ENCODE measurements around the gene KCNMB4. TPM values are rescaled to one million over a fixed set of nuclear protein-coding genes. Genes with fewer than 3 reads are reported as not detected.
A peak's percentile ranks its signal among the peaks of the same experiment; 100 is the strongest.
"Not testable (repeated sequence)": the region's sequence is repeated elsewhere in the genome, so short reads cannot be mapped to it uniquely, and the experiment has no call there.

Gene KCNMB4
- total RNA-seq, 1 donor from 2014 or later = 1.2 TPM

DNA sequence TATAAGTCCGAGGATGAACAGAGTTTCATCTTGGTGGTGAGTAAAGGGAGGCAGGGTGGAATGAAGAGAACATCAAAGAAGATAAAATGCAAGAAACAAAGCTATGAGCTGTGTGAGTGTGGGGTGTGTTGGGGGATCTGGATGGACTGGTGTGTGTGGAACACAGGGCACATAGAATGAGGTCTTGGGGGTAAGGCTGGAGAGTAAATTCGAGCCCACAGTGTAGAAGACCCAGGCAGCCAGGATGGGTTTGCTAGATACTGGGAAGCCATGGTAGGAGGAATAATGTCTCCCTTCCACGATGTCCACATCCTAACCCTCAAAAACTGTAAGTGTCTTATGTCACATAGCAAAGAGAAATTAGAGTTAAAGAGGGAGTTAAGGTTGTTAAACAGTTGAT, 6.8 kb downstream of the KCNMB4 start:
- no peak for DNase-seq (ENCODE audit: low read depth)

DNA sequence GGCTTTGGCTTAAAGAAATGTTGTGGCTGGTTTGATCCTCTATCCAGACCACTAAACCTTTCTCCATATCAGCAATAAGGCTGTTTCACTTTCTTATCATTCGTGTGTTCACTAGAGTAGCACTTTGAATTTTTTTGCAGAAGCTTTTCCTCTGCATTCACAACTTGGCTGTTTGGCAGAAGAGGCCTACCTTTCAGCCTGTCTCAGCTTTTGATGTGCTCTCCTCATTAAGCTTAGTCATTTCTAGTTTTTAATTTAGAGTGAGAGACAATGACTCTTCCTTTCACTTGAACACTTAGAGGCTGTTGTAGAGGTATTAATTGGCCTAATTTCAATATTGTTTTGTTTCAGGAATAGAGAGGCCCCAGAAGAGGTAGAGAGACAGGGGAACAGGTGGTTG, 13.8 kb downstream of the KCNMB4 start:
- no peak for DNase-seq (ENCODE audit: low read depth)

DNA sequence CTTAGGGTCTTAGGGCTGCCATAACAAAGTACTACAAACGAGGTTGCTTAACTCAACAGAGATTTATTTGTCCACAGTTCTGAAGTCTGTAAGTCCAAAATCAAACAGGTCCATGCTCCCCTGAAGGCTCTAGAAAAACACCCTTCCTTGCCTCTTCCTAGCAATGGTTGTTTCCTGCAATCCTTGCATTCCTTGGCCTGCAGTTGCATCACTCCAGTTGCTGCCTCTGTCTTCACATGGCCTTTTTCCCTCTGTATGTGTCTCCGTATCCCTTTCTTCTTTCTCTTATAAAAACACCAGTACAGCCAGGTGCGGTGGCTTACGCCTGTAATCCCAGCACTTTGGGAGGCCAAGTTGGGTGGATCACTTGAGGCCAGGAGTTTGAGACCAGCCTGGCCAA, 17.4 kb downstream of the KCNMB4 start:
- no peak for DNase-seq (ENCODE audit: low read depth)

DNA sequence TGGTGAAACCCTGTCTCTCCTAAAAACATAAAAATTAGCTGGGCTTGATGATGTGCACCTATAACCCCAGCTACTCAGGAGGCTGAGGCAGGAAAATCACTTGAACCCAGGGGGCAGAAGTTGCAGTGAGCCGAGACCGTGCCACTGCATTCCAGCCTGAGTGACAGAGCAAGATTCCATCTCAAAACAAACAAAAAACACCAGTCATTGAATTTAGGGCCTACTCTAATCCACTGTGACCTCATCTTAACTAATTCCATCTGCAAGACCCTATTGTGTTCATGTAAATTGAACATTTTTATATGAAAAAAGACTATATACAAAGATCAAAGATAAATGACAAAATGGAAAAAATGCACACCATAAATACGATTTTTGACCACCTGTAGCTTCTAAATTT, 17.8 kb downstream of the KCNMB4 start:
- no peak for DNase-seq (ENCODE audit: low read depth)

DNA sequence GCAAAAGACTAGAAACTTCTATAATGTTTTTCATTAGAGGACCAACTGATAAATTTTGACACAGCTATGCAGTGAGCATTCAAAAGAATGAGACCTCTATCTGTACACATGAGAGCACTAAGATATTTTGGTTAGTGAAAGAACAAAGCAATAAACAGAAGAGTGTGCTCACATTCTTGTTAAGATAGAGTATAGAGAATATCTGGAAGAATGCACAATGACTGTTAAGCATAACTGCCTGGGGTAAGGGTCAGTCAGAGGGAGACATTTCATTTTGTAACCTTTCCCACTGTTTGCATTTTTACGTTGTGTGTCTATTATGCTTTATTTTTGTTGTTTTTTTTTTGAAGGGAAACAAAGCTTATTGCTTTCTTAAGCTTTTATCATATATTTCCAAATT, 20.7 kb downstream of the KCNMB4 start:
- DNase-seq (ENCODE audit: low read depth) = no peak

DNA sequence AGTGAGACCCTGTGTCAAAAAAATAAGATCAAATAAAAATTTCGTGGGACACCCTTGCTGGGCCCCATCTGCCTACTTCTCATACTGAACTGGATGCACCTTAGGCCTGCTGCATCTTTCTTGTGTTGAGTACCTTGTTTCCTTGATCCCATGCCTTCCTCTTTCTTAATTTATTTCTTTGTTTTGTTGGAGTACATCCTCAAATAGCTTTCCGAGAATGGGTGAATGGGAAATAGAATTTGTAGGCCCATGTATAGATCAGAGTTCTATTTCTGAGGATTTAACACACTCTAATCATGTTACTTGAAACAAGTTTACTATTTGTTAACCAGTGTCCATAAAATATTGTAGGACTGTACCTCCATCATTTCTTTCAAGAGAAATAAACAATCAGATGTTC, 23.6 kb downstream of the KCNMB4 start:
- no peak for DNase-seq (ENCODE audit: low read depth)

DNA sequence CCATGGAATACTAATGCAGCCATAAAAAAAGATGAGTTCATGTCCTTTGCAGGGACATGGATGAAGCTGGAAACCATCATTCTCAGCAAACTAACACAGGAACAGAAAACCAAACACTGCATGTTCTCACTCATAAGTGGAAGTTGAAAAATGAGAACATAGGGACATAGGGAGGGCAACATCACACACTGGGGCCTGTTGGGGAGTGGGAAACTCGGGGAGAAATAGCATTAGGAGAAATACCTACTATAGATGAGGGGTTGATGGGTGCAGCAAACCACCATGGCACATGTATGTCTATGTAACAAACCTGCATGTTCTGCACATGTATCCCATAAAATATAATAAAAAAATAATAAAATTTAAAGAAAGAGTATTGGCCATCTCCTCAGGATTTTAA, 26.5 kb downstream of the KCNMB4 start:
- DNase-seq (ENCODE audit: low read depth) = not testable (repeated sequence)

DNA sequence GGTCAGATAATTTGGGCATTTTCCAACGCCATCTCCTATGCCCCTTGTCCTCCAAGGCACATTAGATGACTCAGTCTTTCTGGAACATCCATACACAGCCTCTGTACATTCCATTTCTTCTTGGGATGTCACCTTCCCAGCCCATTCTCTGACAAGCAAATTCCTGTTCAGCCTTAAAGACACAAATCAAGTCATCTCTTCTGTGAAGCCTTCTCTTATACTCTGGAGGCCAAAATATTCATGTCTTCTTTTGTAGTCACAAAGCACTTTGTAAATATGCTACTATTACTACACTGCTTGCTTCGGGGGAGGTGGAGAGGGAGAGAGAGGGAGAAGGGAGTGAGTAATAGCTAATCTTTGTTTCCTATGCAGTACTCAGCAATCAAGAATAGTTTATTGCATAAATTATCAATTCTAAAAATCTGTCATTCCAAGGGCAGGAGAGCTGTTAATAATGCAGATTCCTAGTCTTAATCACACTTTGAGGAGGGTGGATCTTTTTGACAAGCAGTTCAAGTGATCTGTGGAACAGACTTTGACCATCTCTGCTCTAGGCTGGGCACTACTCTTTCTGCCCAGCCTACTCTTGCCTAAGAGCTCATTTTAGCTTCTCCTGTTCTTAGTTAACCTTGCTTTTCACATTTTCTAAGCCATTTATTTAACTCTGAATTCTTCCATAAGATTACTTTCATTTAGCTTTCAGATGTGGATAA, 27.9 kb downstream of the KCNMB4 start:
- DNase-seq (ENCODE audit: low read depth) = peak; percentile 35

DNA sequence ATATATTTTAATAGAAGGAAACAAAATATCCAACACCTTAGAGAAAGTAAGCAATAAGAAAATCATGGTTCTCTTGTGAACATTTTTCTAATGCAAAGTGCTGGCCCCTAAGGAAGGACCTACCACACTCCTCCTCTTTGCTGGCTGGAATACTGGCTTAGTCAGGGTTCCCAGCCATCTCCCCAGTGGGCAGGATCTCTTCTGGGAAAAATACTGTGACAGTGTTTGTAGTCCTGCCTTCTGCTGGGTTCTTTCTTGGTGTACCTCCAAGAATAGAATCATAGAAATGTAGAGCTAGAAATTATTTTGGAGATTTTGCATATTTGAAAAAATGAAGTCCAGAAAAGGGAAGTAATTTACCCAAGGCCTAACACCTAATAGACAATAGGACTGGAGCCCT, 31.9 kb downstream of the KCNMB4 start:
- DNase-seq (ENCODE audit: low read depth) = no peak

DNA sequence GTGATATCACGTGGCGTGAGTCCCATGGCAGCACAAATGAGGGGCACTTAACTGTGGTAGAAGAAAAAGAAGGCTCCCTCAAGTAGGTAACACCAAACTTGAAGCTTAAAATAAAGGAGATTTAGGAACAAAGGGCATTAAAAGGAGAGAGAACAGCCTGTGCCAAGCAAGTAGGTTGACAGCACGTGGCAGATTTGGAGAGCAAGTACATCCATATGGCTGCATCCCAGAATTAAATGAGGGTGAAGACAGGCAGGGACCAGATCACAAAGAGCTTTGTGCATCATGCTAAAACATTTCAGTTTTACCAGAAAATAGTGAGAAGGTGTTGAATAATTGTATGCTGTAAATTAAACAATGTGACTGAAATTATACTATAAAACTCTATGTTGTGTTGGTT, 32.8 kb downstream of the KCNMB4 start:
- no peak for DNase-seq (ENCODE audit: low read depth)

DNA sequence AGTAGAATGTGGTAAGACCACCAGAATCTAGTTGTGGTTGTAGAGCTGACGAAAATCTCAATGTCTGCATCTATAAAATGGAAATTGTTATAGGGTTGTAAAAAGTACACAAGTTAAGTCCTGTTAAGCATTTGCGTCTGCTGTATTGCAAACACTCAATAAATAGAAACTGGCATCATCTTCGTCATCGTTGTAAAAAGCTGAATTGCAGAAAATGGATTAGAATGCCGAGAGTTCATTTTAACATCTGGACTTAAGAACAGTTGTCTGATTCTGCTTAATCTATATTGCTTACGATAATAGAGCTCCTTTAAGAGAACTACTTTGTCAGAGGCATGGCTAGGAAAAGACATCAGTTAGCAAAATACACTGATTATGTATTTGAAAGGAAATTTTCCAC, 33.2 kb downstream of the KCNMB4 start:
- no peak for DNase-seq (ENCODE audit: low read depth)

DNA sequence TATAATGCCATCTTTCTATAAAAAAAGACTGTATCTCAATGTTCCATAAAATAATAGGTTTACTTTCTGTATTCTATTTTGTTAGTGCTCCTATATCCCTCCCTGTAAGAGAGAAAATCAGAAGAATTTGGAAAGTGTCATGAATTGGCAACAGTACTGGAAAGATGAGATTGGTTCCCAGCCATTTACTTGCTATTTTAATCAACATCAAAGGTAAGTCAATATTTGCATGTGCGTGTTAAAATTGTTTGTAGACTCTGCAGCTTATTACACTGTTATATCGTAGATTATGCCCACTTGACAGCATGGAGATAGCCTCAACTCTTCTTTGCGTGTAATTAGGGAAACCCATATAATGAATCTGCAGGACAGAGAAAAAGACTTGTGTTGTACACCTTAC, 34.0 kb downstream of the KCNMB4 start:
- no peak for DNase-seq (ENCODE audit: low read depth)

DNA sequence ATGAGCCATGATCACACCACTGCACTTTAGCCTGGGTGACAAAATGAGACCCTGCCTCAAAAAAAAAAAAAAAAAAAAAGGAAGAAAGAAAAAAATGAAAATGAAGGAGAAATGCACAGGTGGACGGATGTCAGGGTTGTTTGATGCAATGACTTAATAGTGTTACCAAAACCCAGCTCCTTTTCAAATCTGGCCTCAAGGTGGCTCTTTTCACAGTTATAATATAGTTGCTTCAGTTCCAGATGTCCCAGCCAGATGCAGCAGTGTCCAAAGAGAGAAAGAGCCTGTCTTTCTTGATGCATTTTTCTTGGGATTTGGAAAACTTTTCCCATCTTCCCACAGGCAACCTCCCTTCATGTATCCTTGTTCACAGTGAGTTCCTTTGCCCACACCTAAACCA, 36.5 kb downstream of the KCNMB4 start:
- no peak for DNase-seq (ENCODE audit: low read depth)

DNA sequence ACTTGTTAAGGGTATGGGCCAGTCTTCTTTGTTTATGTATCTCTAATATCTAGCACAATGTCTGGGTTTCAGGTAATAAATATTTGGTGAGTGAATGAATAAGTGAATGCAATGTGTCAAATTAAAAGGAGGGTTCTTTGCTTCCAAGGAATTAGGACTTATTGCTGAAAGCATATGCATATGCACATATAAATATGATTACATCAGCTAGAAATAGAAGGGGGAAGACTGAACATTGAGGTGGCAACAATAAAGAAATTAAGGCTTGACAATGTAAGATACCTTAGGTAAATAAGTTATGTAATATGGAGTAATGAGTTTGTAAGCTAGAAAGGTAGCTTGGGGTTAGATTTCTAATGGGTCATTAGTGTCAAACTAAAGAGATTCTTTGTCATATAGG, 37.7 kb downstream of the KCNMB4 start:
- no peak for DNase-seq (ENCODE audit: low read depth)

DNA sequence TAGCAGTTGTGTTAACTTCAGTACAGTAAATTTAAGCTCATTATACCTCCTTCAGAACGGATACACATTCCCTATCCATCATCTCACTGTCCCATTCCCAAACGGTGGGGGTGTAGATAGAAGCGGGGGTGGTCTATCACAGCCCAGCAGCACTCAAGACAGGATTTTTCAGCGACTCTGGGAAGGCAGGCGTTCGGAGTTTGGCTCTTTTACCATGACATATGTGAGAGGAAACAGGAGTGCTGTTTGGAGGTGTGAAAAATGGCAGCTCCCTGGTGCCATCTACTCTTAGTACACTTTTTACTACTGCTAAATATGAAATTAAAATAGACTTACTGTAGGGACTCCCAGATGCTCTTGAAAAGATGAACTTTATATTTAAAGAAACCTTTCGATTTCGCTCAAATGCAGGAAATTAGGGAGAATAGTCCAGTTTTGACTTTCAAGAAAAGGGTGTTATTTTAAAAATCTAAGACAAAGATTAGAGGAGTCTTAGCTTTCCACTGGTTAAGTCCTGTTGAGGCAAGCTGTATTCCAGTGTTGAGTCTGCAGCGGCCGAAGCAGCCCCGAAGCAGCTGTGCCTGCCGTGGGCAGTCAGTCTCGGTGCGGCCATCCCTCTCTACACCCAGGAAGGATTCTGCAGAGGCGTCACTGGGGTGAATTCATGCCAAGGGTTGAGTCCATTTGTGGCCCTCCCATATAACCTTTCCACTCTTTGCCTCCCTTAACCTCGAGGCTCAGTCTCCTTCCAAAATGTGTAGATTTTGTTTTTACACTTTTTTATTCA, 42.1 kb downstream of the KCNMB4 start:
- no peak for DNase-seq (ENCODE audit: low read depth)

DNA sequence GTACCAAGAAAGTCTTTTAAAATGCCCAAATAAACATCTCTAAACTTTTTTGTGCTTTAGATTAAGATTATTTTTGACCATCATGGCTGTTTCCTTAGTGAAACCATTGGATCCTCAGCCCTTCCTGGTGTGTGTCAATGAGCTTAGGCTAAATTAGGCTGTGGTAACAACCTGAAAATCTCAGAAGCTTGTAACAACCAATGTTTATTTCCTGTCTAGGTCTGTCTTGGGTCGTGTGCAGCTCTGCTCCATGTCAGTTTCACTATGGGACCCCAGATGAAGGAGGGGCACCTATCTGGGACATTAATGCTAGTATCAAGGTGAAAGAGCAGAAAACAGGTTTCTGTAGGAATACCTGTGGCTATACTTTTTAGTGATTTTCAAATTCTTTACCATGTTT, 49.9 kb downstream of the KCNMB4 start:
- DNase-seq (ENCODE audit: low read depth) = no peak

DNA sequence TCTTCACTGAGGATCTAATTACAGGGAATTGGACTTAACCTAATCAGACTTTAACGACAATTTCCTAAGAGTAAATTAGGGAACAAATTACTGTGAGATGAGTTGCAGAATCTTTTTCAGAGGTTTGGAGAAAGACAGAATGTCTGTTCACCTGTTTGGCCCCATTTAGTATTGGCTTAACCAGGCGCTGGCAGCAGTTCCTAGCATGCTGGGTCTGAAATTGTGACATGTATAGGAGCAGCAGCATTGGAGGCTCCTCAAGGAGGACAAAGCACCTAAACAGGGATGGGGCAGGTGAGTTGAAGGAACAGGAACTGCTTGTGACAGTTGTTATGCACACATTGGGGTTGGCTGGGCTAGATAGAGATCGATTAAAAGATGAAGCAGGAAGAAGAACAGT, 51.0 kb downstream of the KCNMB4 start:
- no peak for DNase-seq (ENCODE audit: low read depth)

DNA sequence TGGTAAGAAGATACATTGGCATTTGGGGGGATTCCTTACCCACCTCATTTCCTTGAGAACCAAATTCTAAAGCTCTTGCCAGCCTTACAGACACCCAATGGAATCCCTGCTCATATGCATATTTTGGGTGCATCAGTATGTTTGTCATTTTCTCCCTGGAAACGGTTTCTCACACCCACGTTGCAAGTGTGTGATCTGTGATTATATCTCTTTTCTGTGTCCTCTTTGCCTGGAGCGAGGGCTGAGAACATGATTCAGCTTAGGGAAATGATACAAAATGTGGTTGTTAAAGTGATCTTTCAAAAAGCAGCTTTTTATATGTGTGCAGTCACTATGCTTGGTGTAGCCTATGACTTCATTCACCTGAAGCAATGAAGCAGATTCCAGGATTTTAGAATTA, 52.0 kb downstream of the KCNMB4 start:
- no peak for DNase-seq (ENCODE audit: low read depth)

DNA sequence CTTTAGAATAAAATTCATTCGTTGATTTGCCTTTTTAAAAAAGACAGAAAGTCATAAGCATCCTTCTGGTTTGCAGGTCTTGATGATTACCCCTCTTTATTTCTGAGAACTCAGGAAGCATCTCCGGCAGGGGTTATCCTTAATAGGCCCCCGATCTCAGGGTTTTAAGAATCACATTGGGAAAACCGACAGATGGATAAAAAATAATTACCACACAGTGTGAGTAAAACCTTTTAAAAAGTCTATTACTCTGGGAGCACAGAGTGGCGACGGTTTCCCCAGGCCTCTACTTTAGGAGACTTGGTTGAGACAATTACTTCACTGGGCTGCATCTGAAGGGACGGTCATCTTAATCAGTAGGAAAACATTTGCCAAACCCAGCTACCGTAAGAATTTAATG, 56.5 kb downstream of the KCNMB4 start:
- no peak for DNase-seq (ENCODE audit: low read depth)

DNA sequence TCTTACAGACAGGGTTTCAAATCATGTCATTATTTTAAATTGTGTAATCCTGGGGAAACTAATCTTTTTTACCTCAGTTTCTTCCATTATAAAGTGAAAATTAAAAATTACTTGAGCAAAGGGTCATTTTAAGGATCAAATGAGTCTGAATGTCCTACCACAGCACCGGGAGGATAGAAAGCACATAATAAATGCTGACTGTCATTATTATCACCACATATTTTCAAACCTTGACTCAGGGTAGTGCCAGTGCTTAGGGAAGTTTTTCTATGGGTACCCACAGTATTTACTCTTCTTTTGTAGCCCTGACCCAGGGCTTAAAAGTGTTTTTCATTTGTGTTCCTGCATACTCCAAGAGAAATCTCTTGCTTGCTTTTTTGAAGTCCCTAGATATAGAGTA, 60.5 kb downstream of the KCNMB4 start:
- DNase-seq (ENCODE audit: low read depth) = no peak

DNA sequence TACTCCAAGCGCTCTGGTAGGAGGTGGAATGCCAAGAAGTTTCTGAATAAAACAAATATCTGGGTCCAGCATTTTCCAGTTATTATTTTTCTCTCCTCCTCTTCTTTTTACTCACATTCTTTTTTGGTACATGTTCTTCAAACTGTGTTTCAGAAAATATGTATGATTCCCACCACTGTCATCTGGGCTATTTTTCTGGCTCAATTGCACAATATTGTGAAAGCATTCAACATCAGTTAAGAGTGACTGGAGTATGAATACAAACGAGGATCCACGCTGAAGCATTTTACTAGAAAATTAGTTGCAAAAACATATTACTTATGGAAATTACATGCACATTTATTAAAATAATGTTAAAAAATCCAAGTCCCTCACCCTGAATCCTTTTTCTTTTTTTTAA, 61.5 kb downstream of the KCNMB4 start:
- DNase-seq (ENCODE audit: low read depth) = no peak

DNA sequence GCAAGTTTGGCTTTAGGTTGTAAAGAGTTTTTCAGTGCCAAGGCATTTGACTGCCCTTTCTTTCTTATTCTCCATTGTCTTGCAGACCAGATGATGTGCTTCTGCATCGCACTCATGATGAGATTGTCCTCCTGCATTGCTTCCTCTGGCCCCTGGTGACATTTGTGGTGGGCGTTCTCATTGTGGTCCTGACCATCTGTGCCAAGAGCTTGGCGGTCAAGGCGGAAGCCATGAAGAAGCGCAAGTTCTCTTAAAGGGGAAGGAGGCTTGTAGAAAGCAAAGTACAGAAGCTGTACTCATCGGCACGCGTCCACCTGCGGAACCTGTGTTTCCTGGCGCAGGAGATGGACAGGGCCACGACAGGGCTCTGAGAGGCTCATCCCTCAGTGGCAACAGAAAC, 64.3 kb downstream of the KCNMB4 start:
- no peak for DNase-seq (ENCODE audit: low read depth)

DNA sequence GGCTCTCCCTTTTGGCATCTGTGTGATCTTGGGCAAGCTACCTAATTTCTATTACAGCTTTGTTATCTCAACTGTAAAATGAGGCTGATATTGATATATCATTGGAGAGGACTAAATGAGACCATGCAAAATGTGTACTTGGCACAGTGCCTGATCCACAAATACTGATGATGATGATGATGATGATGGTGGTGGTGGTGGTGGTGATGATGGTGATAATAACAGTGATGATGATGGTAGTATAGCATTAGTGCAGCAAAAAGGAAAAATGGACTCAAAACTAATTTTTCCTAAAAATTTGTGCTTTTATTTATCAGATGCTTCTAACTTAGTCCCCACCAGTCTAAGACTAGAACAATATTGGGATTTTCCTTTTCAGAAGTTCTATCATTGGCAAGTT, 70.7 kb downstream of the KCNMB4 start:
- no peak for DNase-seq (ENCODE audit: low read depth)
